ENCODE results near the gene CYP46A1.

The CYP46A1 gene

DNA sequence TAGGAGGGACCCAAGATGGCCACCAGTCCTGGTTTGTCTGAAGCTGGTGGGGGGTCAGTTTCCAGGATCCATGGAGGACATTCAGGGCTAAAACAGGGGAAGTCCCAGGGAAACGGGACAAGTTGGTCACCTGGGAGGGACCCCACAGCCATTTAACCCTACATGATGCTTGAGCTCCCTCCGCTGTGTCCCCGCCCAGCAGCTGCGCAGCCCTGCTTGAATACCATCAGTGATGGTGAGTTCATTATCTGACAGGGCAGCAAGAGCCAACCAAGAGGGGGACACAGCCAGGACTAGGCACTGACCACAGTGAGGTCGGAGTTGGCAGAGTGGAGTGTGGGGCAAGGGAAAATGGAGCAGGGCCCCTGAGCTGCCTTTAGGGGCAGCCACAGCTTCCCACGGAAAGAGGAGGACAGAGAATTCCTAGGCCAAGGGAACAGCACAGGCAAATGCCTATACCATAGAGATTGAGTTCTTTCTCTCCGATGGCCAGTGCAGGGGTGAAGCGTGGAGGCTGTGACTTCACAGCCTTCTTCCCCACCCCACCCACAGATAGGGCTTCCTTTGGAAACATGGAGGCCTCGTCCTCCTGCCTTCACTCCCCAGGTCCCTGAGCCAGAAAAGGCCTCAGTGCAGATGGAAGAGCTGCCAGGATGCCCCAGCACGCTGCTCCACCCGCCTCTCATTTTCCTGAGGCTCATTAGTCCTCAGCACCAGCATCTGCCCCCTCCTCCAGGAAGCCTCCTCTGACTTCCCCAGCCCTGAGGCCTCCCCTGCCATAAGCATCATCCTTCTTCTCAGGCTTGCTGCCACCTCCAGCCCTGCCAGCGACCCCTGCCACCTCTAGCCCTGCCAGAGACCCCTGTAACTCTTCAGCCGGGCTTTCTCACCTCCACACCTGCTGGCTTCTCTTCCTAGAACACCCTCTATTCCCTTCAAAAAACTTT is 51.4 kb downstream of the CYP46A1 start:
- Histone ChIP-seq H3K9ac (ENCODE audit: low read length) (no peak overlapping the region), H3K36me3 (ENCODE audit: low read length) (no peaks in the 10 kb centered on the region), H3K79me2 (ENCODE audit: insufficient read depth, low read length) (no peaks in the 10 kb centered on the region), H3K4me2 (ENCODE audit: low read depth, low read length, poor library complexity, severe bottlenecking) (no peak overlapping the region), H3K9me2 (replicated peaks; ENCODE audit: insufficient read depth, low read length) (no peaks in the 10 kb centered on the region), H3K4me3 (ENCODE audit: insufficient read depth, low read length, poor library complexity, severe bottlenecking) (no peak overlapping the region), H3K27ac (ENCODE audit: low read depth, low read length) (no peak overlapping the region), H4K20me1 (ENCODE audit: low read depth, low read length) (no peaks in the 10 kb centered on the region), H3K27me3 (ENCODE audit: low read length) (no peaks in the 10 kb centered on the region), H2AFZ (ENCODE audit: low read depth, low read length, severe bottlenecking) (no peak overlapping the region), H3K9me3 (ENCODE audit: insufficient read depth, low read length) (no peaks in the 10 kb centered on the region), H3F3A (ENCODE audit: insufficient read depth) (no peaks in the 10 kb centered on the region)
- TF ChIP-seq EZH2phosphoT487 (conservative IDR thresholded peaks at IDR 0.05; ENCODE audit: low read length) = no peak
- TF ChIP-seq, protein P1, sequence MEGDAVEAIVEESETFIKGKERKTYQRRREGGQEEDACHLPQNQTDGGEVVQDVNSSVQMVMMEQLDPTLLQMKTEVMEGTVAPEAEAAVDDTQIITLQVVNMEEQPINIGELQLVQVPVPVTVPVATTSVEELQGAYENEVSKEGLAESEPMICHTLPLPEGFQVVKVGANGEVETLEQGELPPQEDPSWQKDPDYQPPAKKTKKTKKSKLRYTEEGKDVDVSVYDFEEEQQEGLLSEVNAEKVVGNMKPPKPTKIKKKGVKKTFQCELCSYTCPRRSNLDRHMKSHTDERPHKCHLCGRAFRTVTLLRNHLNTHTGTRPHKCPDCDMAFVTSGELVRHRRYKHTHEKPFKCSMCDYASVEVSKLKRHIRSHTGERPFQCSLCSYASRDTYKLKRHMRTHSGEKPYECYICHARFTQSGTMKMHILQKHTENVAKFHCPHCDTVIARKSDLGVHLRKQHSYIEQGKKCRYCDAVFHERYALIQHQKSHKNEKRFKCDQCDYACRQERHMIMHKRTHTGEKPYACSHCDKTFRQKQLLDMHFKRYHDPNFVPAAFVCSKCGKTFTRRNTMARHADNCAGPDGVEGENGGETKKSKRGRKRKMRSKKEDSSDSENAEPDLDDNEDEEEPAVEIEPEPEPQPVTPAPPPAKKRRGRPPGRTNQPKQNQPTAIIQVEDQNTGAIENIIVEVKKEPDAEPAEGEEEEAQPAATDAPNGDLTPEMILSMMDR (IDR thresholded peaks at IDR 0.05; ENCODE audit: insufficient read depth, low read length, poor library complexity, severe bottlenecking) = no peak

DNA sequence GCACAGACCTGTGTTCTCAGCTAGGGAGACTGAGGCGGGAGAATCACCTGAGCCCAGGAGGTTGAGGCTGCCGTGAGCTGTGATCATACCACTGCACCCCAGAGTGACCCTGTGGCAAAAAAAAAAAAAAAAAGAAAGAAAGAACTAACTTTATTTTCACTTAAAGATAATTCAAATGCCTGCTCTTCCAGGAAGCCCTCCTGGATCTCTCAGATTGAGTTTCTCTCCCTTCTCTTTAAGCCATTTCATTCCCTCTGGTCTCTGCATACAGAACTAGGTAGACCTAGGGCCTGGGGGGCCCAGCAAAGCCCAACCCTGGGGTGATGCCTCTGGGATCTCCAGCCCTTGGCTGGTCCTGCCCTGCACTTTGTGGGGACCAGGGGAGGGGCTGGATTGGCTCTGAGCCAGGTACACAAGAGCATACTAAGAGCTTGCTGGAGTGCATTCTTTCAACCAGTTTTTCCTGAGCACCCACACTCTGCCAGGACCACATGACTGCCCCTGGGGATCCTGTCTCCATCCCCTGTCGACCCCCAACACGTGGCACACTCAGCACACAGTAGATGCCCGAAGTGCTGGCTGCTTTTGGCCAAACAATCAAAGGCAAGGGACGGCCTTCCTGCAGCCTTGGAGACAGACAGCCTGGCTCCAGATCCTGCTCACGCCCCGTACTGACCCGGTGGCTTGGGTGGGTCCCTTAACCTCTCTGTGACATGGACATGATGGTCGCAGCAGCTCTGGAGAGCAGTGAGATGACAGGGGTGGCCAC is 52.7 kb downstream of the CYP46A1 start:
- Histone ChIP-seq H3K27ac (ENCODE audit: low read depth, low read length) (no peak overlapping the region), H3K9me2 (replicated peaks; ENCODE audit: insufficient read depth, low read length) (no peaks in the 10 kb centered on the region), H3K4me3 (ENCODE audit: insufficient read depth, low read length, poor library complexity, severe bottlenecking) (no peak overlapping the region), H3K79me2 (ENCODE audit: insufficient read depth, low read length) (no peaks in the 10 kb centered on the region), H2AFZ (ENCODE audit: low read depth, low read length, severe bottlenecking) (no peak overlapping the region), H3F3A (ENCODE audit: insufficient read depth) (no peaks in the 10 kb centered on the region), H3K4me2 (ENCODE audit: low read depth, low read length, poor library complexity, severe bottlenecking) (no peak overlapping the region), H3K27me3 (ENCODE audit: low read length) (no peaks in the 10 kb centered on the region), H3K36me3 (ENCODE audit: low read length) (no peaks in the 10 kb centered on the region), H4K20me1 (ENCODE audit: low read depth, low read length) (no peaks in the 10 kb centered on the region), H3K9ac (ENCODE audit: low read length) (no peak overlapping the region), H3K9me3 (ENCODE audit: insufficient read depth, low read length) (no peaks in the 10 kb centered on the region)
- no peak for TF ChIP-seq EZH2phosphoT487 (conservative IDR thresholded peaks at IDR 0.05; ENCODE audit: low read length)
- TF ChIP-seq, protein P1 (IDR thresholded peaks at IDR 0.05; ENCODE audit: insufficient read depth, low read length, poor library complexity, severe bottlenecking) = no peak

DNA sequence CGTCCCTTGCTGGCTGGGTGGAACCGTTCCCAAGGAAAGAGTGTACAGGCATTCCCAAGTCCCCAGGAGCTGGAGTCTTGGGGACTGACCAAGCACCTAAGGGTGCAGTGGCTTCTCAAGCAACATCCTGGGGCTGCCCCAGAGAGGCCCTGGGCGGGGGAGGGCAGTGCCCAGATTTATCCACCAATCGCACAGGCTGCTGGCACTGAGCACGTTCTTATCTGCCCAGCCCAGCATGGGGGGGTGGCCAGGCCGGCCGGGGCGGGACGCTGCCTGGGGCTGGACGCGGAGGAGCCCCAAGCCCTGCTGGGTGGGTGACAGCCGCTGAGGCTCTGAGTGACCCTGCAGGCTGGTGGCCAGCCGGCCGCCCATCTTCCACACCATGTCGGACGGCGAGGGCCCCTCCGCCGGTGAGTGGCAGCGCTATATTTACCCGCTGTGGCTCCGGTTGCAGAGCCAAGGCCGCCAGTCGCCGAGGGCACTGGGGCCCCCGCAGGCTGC is 53.4 kb downstream of the CYP46A1 start:
- no peaks in the 10 kb centered on the region for H3K79me2 ChIP-seq (ENCODE audit: insufficient read depth, low read length)
- no peaks in the 10 kb centered on the region for H3F3A ChIP-seq (ENCODE audit: insufficient read depth)
- H3K27me3 ChIP-seq (ENCODE audit: low read length) = no peaks in the 10 kb centered on the region
- H3K9ac ChIP-seq (ENCODE audit: low read length) = no peak overlapping the region
- no peak overlapping the region for H3K4me3 ChIP-seq (ENCODE audit: insufficient read depth, low read length, poor library complexity, severe bottlenecking)
- no peak overlapping the region for H3K27ac ChIP-seq (ENCODE audit: low read depth, low read length)
- no peaks in the 10 kb centered on the region for H4K20me1 ChIP-seq (ENCODE audit: low read depth, low read length)
- H2AFZ ChIP-seq (ENCODE audit: low read depth, low read length, severe bottlenecking) = no peak overlapping the region
- no peaks in the 10 kb centered on the region for H3K9me3 ChIP-seq (ENCODE audit: insufficient read depth, low read length)
- TF ChIP-seq, protein P1 (IDR thresholded peaks at IDR 0.05; ENCODE audit: insufficient read depth, low read length, poor library complexity, severe bottlenecking) = no peak
- TF ChIP-seq EZH2phosphoT487 (conservative IDR thresholded peaks at IDR 0.05; ENCODE audit: low read length) = no peak
- H3K4me2 ChIP-seq (ENCODE audit: low read depth, low read length, poor library complexity, severe bottlenecking) = no peak overlapping the region
- H3K9me2 ChIP-seq (replicated peaks; ENCODE audit: insufficient read depth, low read length) = no peaks in the 10 kb centered on the region
- H3K36me3 ChIP-seq (ENCODE audit: low read length) = no peaks in the 10 kb centered on the region

All from SU-DHL-6 (cell line).